ENCODE results near the gene NT5DC3.

Gene NT5DC3

GRCh38 chr12:103727638-103728037 lies 113.4 kb downstream of the NT5DC3 start:
- H3K27ac Mint-ChIP-seq (ENCODE audit: low read depth): no peak overlapping the region
- no peak for ATAC-seq (replicated peaks; ENCODE audit: extremely low read depth, poor library complexity, severe bottlenecking)

GRCh38 chr12:103725398-103725797 lies 115.6 kb downstream of the NT5DC3 start:
- no peak overlapping the region for H3K27ac Mint-ChIP-seq (ENCODE audit: low read depth)
- H3K27me3 Mint-ChIP-seq: no peaks in the 10 kb centered on the region
- H3K9me3 Mint-ChIP-seq: no peaks in the 10 kb centered on the region
- no peaks in the 10 kb centered on the region for H3K36me3 Mint-ChIP-seq (ENCODE audit: insufficient read depth)
- H3K4me1 Mint-ChIP-seq: no peaks in the 10 kb centered on the region
- ATAC-seq (replicated peaks; ENCODE audit: extremely low read depth, poor library complexity, severe bottlenecking) (no peak), DNase-seq (ENCODE audit: low spot score in 2 of 2) (no peak)
- H3K4me3 Mint-ChIP-seq: no peak overlapping the region

More at GRCh38 chr12:103727638-103728037, 113.4 kb downstream of the NT5DC3 start:
- peaks cover 10% of the 10 kb centered on the region for H3K27me3 Mint-ChIP-seq
- H3K4me1 Mint-ChIP-seq: no peaks in the 10 kb centered on the region
- no peaks in the 10 kb centered on the region for H3K9me3 Mint-ChIP-seq
- H3K36me3 Mint-ChIP-seq (ENCODE audit: insufficient read depth): no peaks in the 10 kb centered on the region
- no peak for DNase-seq (ENCODE audit: low spot score in 2 of 2)
- no peak overlapping the region for H3K4me3 Mint-ChIP-seq
